ENCODE data around the gene KRT71.

DNA sequence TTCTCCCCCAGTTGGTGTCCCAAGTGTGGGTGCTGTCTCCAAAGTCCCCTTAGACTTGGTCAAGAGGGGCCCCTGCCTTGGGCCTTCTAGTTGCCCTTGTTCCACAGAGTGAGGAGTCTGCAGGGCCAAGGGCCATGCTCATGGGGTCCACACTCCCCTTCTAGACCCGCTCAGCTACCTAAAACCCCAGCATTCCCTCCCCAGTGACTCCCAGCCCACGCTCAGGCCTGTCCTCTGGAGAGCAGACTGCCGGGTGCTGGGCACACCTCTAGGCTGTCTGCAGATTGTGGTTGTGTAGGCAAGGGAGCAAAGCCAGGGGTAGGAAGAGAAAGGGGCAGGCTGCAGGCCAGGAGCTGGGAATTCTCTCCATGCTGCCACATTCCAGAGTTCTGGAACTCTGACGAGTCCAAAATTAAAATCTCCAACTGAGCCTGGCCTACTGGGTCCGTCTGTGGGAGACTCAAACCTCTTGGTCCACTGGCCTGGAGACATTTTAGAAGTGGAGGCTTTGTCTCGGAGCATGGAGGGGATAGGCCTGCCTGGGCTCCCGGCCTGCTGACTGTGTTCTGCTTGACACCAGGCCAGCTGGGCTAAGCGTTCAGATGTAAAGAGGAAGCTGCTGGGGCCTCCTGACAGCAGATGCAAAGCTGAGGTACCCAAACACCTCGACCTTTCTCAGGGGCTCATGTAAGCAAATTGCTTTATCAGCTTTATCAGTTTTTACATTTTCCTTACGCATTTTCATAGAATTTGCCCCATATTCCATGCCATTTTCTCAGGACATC is 19.1 kb downstream of the KRT71 start:
- TF ChIP-seq, protein P1, sequence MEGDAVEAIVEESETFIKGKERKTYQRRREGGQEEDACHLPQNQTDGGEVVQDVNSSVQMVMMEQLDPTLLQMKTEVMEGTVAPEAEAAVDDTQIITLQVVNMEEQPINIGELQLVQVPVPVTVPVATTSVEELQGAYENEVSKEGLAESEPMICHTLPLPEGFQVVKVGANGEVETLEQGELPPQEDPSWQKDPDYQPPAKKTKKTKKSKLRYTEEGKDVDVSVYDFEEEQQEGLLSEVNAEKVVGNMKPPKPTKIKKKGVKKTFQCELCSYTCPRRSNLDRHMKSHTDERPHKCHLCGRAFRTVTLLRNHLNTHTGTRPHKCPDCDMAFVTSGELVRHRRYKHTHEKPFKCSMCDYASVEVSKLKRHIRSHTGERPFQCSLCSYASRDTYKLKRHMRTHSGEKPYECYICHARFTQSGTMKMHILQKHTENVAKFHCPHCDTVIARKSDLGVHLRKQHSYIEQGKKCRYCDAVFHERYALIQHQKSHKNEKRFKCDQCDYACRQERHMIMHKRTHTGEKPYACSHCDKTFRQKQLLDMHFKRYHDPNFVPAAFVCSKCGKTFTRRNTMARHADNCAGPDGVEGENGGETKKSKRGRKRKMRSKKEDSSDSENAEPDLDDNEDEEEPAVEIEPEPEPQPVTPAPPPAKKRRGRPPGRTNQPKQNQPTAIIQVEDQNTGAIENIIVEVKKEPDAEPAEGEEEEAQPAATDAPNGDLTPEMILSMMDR (IDR thresholded peaks at IDR 0.05) = no peak
- no peak for TF ChIP-seq EZH2phosphoT487 (IDR thresholded peaks at IDR 0.05)

Measured in neural progenitor cell (in vitro differentiated cells).